Breast epithelium (tissue), 4 donors: ENCODE results near the gene CALY. TPM values are rescaled to one million over a fixed set of nuclear protein-coding genes. Genes with fewer than 3 reads are reported as not detected.
"Not testable (repeated sequence)": the region's sequence is repeated elsewhere in the genome, so short reads cannot be mapped to it uniquely, and the experiment has no call there.

Experiments used
- DNase-seq, 2 donors: peaks; one replicate each; pipeline ENCODE4 v3.0.0-alpha.2; 2019; ENCODE audit warnings: low spot score in 2 of 2
- H3K27ac ChIP-seq, 2 donors: fragments of 200-600 bp; sonication (generic) in 1 of 2; one replicate each; pipeline ENCODE4 v1.5.1; 2016 to 2019; ENCODE audit warnings: mild to moderate bottlenecking in 1 of 2
- H3K27me3 ChIP-seq, 2 donors: fragments of 200-600 bp; sonication (generic) in 1 of 2; one replicate each; pipeline versions ENCODE4 v1.5.1 to v1.6.0; 2017 to 2019; ENCODE audit warnings: control low read depth in 1 of 2, mild to moderate bottlenecking in 1 of 2
- H3K36me3 ChIP-seq: fragments of 200-600 bp; one replicate; pipeline ENCODE4 v1.5.1; 2019
- H3K4me1 ChIP-seq, 2 donors: fragments of 200-600 bp; sonication (generic); one replicate each; pipeline ENCODE4 v1.5.1; 2016 to 2019; ENCODE audit warnings: control low read depth in 1 of 2
- H3K4me3 ChIP-seq, 3 donors: fragments of 200-600 bp; sonication (generic); 1 replicate in 2 of 3; 2 replicates in 1 of 3; pipeline ENCODE4 v1.5.1; 2016 to 2019; ENCODE audit warnings: mild to moderate bottlenecking in 3 of 3, moderate library complexity in 2 of 3
- H3K9me3 ChIP-seq, 2 donors: fragments of 200-600 bp; sonication (generic) in 1 of 2; one replicate each; pipeline ENCODE4 v1.5.1; 2016 to 2019; ENCODE audit warnings: control low read depth in 1 of 2
- CTCF ChIP-seq, 3 donors: fragments of 450-650 bp; IDR thresholded peaks; one replicate each; pipeline ENCODE4 v1.5.1; 2016 to 2017; ENCODE audit warnings: antibody characterized with exemption in 3 of 3, mild to moderate bottlenecking in 3 of 3, moderate library complexity in 3 of 3
- POLR2A ChIP-seq: fragments of 450-650 bp; IDR thresholded peaks from one replicate; pipeline ENCODE4 v1.6.1; 2016; ENCODE audit warnings: antibody characterized with exemption, mild to moderate bottlenecking, moderate library complexity
- POLR2AphosphoS5 ChIP-seq, 3 donors: sonication (generic); formaldehyde crosslinking; IDR thresholded peaks; one replicate each; pipeline ENCODE4 v1.6.1; 2017; ENCODE audit warnings: antibody characterized with exemption in 3 of 3
- intact Hi-C: fragments of 100-400 bp; cut with DNase I; formaldehyde crosslinking; loops from one replicate; pipeline ENCODE4 v1.15.1; 2023; ENCODE audit warnings: low total_unique reads
- total RNA-seq, 3 donors: library from RNA; depleted of rRNA; stranded (reverse); fragments of >200 nt; gene quantifications; one replicate each; pipeline ENCODE4 v1.1.0, GENCODE V29; 2016

CALY gene
- total RNA-seq, 3 donors from 2014 or later, result 0.66 TPM; not detected in 2

GRCh38 chr10:133377025-133377817 is 40.5 kb upstream of the CALY start:
- no peaks in the 10 kb centered on the region for H3K36me3 ChIP-seq
- DNase-seq, result no peak
- no peaks in the 10 kb centered on the region for H3K4me1 ChIP-seq
- H3K27ac ChIP-seq, result no peak overlapping the region
- intact Hi-C loops, result no loop called here
- no peaks in the 10 kb centered on the region for H3K9me3 ChIP-seq
- peak overlapping the region in 2 of 3 donors; percentile 76 to 90 for H3K4me3 ChIP-seq
- no peaks in the 10 kb centered on the region for H3K27me3 ChIP-seq
- TF ChIP-seq POLR2AphosphoS5 (IDR thresholded peaks at IDR 0.05) (no peak), POLR2A (no peak), CTCF (IDR thresholded peaks at IDR 0.05) (no peak)

- H3K4me1 ChIP-seq, H3K27ac ChIP-seq, intact Hi-C loops: not testable (repeated sequence)
Observed at GRCh38 chr10:133376183-133376582, 39.5 kb upstream of the CALY start.

GRCh38 chr10:133375357-133376115 is 38.8 kb upstream of the CALY start:
- DNase-seq, result no peak
- no peaks in the 10 kb centered on the region for H3K9me3 ChIP-seq
- no peaks in the 10 kb centered on the region for H3K36me3 ChIP-seq
- intact Hi-C loops, result no loop called here
- H3K27me3 ChIP-seq, result no peaks in the 10 kb centered on the region
- TF ChIP-seq POLR2A, result no peak
- no peak for TF ChIP-seq CTCF (IDR thresholded peaks at IDR 0.05)
- TF ChIP-seq POLR2AphosphoS5 (IDR thresholded peaks at IDR 0.05), result no peak
- no peak overlapping the region for H3K4me3 ChIP-seq
- no peak overlapping the region for H3K27ac ChIP-seq
- no peaks in the 10 kb centered on the region for H3K4me1 ChIP-seq

More at GRCh38 chr10:133376183-133376582, 39.5 kb upstream of the CALY start:
- H3K36me3 ChIP-seq, DNase-seq, H3K27me3 ChIP-seq, H3K4me3 ChIP-seq, H3K9me3 ChIP-seq: not testable (repeated sequence)

- Histone ChIP-seq H3K27ac (peak within 1 kb of the TSS; percentile 85 to 96), H3K4me1 (no peaks in the 10 kb centered on the region), H3K27me3 (no peaks in the 10 kb centered on the region), H3K9me3 (no peaks in the 10 kb centered on the region), H3K4me3 (peak within 1 kb of the TSS; percentile 82 to 93 (median 82)), H3K36me3 (no peaks in the 10 kb centered on the region)
- peak; percentile 91 to 93 for DNase-seq
- no peak for TF ChIP-seq POLR2AphosphoS5 (IDR thresholded peaks at IDR 0.05)
- TF ChIP-seq POLR2A, result peak; percentile 35
- intact Hi-C loops, result no loop called here
Observed at GRCh38 chr10:133373174-133374090, 36.7 kb upstream of the CALY start, which contains the start of gene ECHS1. TSS of gene ECHS1 (minus strand) at chr10:133373354. CDS start at chr10:133373333, 21 bp downstream.

- no peaks in the 10 kb centered on the region for H3K27me3 ChIP-seq
- H3K27ac ChIP-seq, result no peak overlapping the region
- no peaks in the 10 kb centered on the region for H3K4me1 ChIP-seq
- H3K4me3 ChIP-seq, result peak overlapping the region; percentile 82 to 93 (median 82)
- H3K36me3 ChIP-seq, result no peaks in the 10 kb centered on the region
- DNase-seq, result no peak
- no peaks in the 10 kb centered on the region for H3K9me3 ChIP-seq
- intact Hi-C loops, result no loop called here
- TF ChIP-seq POLR2AphosphoS5 (IDR thresholded peaks at IDR 0.05) (no peak), POLR2A (no peak), CTCF (IDR thresholded peaks at IDR 0.05) (no peak)
Observed at GRCh38 chr10:133372507-133372906, 35.8 kb upstream of the CALY start.
